Transverse colon (tissue), 4 donors: ENCODE measurements around the gene HNRNPF. TPM values are rescaled to one million over a fixed set of nuclear protein-coding genes. Genes with fewer than 3 reads are reported as not detected.

Source experiments
- DNase-seq: peaks from one replicate; pipeline ENCODE4 v3.0.0-alpha.2; 2019
- H3K27ac ChIP-seq, 4 donors: fragments of 200-600 bp; sonication (generic); 2 replicates each; pipeline ENCODE4 v1.5.1; 2016 to 2018; ENCODE audit warnings: inconsistent platforms in 4 of 4
- H3K27me3 ChIP-seq: fragments of 200-600 bp; sonication (generic); 2 replicates; pipeline ENCODE4 v1.5.1; 2017; ENCODE audit warnings: inconsistent platforms
- H3K36me3 ChIP-seq, 4 donors: fragments of 200-600 bp; sonication (generic); 2 replicates each; pipeline ENCODE4 v1.5.1; 2017 to 2019; ENCODE audit warnings: inconsistent platforms in 4 of 4
- H3K4me1 ChIP-seq, 4 donors: fragments of 200-600 bp; sonication (generic); 2 replicates each; pipeline ENCODE4 v1.5.1; 2017 to 2020; ENCODE audit warnings: inconsistent platforms in 4 of 4
- H3K4me3 ChIP-seq, 4 donors: fragments of 200-600 bp; sonication (generic); 1 replicate in 1 of 4; 2 replicates in 3 of 4; pipeline versions ENCODE4 v1.5.1 to v1.6.1; 2017 to 2019; ENCODE audit warnings: inconsistent platforms in 4 of 4
- H3K9me3 ChIP-seq, 2 donors: fragments of 200-600 bp; sonication (generic); 2 replicates each; pipeline ENCODE4 v1.5.1; 2017 to 2019; ENCODE audit warnings: inconsistent platforms in 2 of 2
- CTCF ChIP-seq, 5 experiments: fragments of 200-600 bp in 3 of 5; fragments of 450-650 bp in 2 of 5; sonication (generic) in 3 of 5; IDR thresholded peaks; 1 replicate in 2 of 5; 2 replicates in 3 of 5; pipeline ENCODE4 v1.5.1; 2016 to 2017; ENCODE audit warnings: antibody characterized with exemption in 5 of 5, inconsistent platforms in 3 of 5, mild to moderate bottlenecking in 2 of 5, moderate library complexity in 1 of 5
- EP300 ChIP-seq: sonication (generic); formaldehyde crosslinking; IDR thresholded peaks from one replicate; pipeline ENCODE4 v1.6.1; 2017; ENCODE audit warnings: antibody characterized with exemption, low read depth
- POLR2A ChIP-seq: fragments of 450-650 bp; IDR thresholded peaks from one replicate; pipeline ENCODE4 v1.6.1; 2016; ENCODE audit warnings: antibody characterized with exemption, mild to moderate bottlenecking, moderate library complexity
- POLR2AphosphoS5 ChIP-seq, 3 donors: sonication (generic); formaldehyde crosslinking; IDR thresholded peaks; one replicate each; pipeline ENCODE4 v1.6.1; 2016; ENCODE audit warnings: antibody characterized with exemption in 3 of 3
- WGBS, 2 donors: methylation state at CpG; one replicate each; pipeline ENCODE4 v1.1.5; 2018; ENCODE audit warnings: low coverage in 1 of 2; 5-methylcytosine and 5-hydroxymethylcytosine counted together
- in situ Hi-C, 4 donors: fragments of 200-750 bp; cut with MboI; loops; one replicate each; pipeline versions ENCODE4 v1.15.0 to v1.15.1; 2017; ENCODE audit warnings: low sequenced_read_pairs in 3 of 4, low pct_ligation_motif_present in 1 of 4, low pct_unique_long_range_greater_than_20kb in 1 of 4
- intact Hi-C: fragments of 100-400 bp; cut with DNase I; formaldehyde crosslinking; loops from one replicate; pipeline ENCODE4 v1.15.1; 2023; ENCODE audit warnings: low total_unique reads
- total RNA-seq, 4 donors: library from RNA; depleted of rRNA; stranded (reverse); fragments of >200 nt; gene quantifications; one replicate each; pipeline ENCODE4 v1.1.0, GENCODE V29; 2016

The HNRNPF gene
- total RNA-seq, 4 donors from 2014 or later, result 127 to 171 (median 155) TPM

DNA sequence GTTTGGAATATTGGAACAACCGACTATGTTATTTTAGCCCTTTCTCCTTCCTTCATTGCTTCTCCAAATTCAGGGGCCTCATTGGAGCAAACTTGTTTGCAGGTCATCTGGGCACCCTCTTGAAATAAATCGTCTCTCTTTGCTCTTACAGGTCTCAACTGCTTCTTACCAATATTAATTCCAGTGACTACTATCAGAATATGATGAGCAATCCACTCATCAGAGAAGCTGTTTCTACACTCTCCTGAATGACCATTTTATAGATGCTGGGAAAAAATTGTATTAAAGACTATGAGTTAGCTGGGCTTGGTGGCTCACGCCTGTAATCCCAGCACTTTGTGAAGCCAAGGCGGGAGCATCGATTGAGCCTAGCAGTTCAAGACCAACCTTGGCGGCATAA is 12.5 kb upstream of the HNRNPF start:
- intact Hi-C loops, result no loop called here
- DNase-seq, result no peak
- no peaks in the 10 kb centered on the region for H3K9me3 ChIP-seq
- no peak for TF ChIP-seq CTCF (IDR thresholded peaks at IDR 0.05)
- no peaks in the 10 kb centered on the region for H3K27me3 ChIP-seq
- H3K4me1 ChIP-seq, result peaks cover 8 to 20% (median 15%) of the 10 kb centered on the region in 4 donors
- H3K36me3 ChIP-seq, result no peaks in the 10 kb centered on the region
- 70 to 87% methylated on average over 2 to 6 of the region's 6 CpGs for WGBS, 2 donors
- H3K27ac ChIP-seq, result peak overlapping the region; percentile 96 to 100 (median 98)
- in situ Hi-C loops, result no loop called here
- H3K4me3 ChIP-seq, result peak overlapping the region in 1 of 4 donors; percentile 64

DNA sequence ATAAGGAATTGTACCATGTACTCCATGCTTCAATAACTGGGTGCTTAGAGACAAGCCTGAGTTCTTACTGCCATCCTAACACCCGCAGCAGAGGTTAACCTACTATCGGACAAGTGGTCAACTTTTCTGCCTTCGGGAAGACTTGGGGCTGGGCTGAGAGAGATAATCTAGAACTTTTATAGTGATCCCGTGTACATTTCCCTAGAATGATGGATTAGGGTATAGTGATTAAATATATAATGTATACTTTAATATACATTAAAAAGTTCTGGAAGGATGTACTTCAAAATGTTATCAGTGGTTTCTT is 12.2 kb upstream of the HNRNPF start:
- DNase-seq, result no peak
- Histone ChIP-seq H3K9me3 (no peaks in the 10 kb centered on the region), H3K4me1 (peaks cover 8 to 20% (median 15%) of the 10 kb centered on the region in 4 donors), H3K4me3 (peak overlapping the region in 3 of 4 donors; percentile 47 to 64 (median 51)), H3K36me3 (no peaks in the 10 kb centered on the region), H3K27ac (peak overlapping the region; percentile 96 to 100 (median 98)), H3K27me3 (no peaks in the 10 kb centered on the region)
- intact Hi-C loops (no loop called here), in situ Hi-C loops (no loop called here)
- TF ChIP-seq POLR2AphosphoS5 (IDR thresholded peaks at IDR 0.05) (no peak), EP300 (no peak), CTCF (IDR thresholded peaks at IDR 0.05) (no peak), POLR2A (no peak)
- WGBS, 2 donors, result 27 to 33% methylated on average over 1 to 4 of the region's 4 CpGs

DNA sequence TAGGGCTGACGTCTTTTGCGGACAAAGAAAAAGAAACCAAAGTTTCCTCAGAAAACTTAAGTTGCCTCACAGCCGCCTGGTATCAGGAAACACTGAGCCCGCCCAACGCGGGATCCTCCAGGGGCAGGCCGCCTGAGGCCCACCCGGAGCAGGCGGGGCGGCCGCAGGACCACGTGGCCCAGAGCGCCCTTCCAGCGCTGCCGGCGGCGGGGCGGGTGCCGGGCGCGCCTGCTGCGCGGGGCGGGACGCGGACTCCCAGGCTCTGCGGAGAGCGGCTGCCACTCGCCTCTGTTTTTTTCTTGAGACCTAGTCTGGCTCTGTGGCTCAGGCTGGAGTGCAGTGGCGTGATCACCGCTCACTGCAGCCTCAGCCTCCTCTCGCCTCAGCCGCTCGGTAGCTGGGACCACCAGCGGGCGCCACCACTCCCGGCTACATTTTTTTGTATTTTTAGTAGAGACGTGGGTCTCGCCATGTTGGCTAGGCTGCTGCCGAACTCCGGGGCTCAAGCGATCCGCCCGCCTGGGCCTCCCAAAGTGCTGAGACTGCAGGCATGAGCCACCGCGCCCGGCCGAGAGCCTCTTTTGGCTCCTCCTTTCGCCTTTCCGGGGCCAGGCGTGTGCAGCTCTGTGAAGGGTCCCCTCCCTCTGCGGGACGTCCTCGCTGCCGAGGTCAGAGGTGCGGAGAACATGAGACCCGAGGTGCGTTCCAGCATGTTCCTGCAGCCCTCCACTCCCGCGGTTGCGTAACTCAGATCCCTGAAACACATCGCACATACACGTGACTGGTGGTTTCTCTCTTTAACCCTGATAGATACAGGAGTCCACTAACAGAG is 11.6 kb upstream of the HNRNPF start:
- H3K4me3 ChIP-seq, result peak overlapping the region; percentile 47 to 64 (median 54)
- in situ Hi-C loops, result no loop called here
- H3K9me3 ChIP-seq, result no peaks in the 10 kb centered on the region
- peak; percentile 87 for DNase-seq
- TF ChIP-seq CTCF (IDR thresholded peaks at IDR 0.05) (no peak), EP300 (no peak), POLR2A (peak; percentile 87), POLR2AphosphoS5 (IDR thresholded peaks at IDR 0.05) (peak; percentile 64 to 89 (median 79))
- WGBS, 2 donors, result 1% methylated on average over 48 of the region's 63 CpGs; no CpG with 5 or more reads in 1 of the 2 donors
- intact Hi-C loops, result no loop called here
- no peaks in the 10 kb centered on the region for H3K27me3 ChIP-seq
- H3K4me1 ChIP-seq, result peaks cover 8 to 20% (median 15%) of the 10 kb centered on the region in 4 donors
- no peaks in the 10 kb centered on the region for H3K36me3 ChIP-seq
- H3K27ac ChIP-seq, result peak overlapping the region; percentile 96 to 100 (median 98)

DNA sequence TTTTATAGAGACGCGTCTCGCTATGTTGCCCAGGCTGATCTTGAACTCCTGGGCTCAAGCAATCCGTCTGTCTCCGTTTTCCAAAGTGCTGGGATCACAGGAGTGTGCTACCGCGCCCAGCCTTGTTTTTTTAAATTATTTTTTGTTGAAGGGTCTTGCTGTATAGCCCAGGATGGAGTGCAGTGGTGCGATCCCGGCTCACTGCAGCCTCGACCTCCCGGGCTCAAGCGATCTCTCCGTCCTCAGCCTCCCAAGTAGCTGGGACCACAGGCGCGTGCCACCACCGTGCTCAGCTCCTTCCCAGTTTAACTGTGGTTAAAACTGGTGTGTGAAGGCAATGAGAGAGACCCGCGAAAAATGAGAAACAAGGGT is 11.0 kb upstream of the HNRNPF start:
- TF ChIP-seq POLR2A, result no peak
- 67 to 85% methylated on average over 7 to 18 of the region's 18 CpGs for WGBS, 2 donors
- Histone ChIP-seq H3K4me3 (peak overlapping the region; percentile 9 to 64 (median 49)), H3K27ac (peak overlapping the region; percentile 96 to 100 (median 98)), H3K9me3 (no peaks in the 10 kb centered on the region), H3K36me3 (no peaks in the 10 kb centered on the region), H3K27me3 (no peaks in the 10 kb centered on the region), H3K4me1 (peaks cover 8 to 20% (median 15%) of the 10 kb centered on the region in 4 donors)
- DNase-seq, result no peak
- in situ Hi-C loops, result no loop called here
- intact Hi-C loops, result no loop called here
